ENCODE results near the gene DCLK3. TPM values are rescaled to one million over a fixed set of nuclear protein-coding genes. Genes with fewer than 3 reads are reported as not detected.

DCLK3 gene
- total RNA-seq, 2 experiments from 2014 or later = not detected

GRCh38 chr3:36697229-36698001, 66.9 kb downstream of the DCLK3 start:
- H3K27me3 ChIP-seq (ENCODE audit: control insufficient read depth in 1 of 2, insufficient read depth in 2 of 2, low read length in 2 of 2) = peaks cover 0 to 9% of the 10 kb centered on the region in 2 experiments
- H3K27ac ChIP-seq (ENCODE audit: low read depth in 1 of 2, low read length in 2 of 2) = no peak overlapping the region
- no peaks in the 10 kb centered on the region for H3K9me3 ChIP-seq (ENCODE audit: control insufficient read depth in 1 of 2, insufficient read depth in 1 of 2, low read length in 2 of 2)
- Mint-ChIP-seq H3K4me3 (no peak overlapping the region), H3K27ac (no peak overlapping the region), H3K27me3 (no peaks in the 10 kb centered on the region), H3K9me3 (no peaks in the 10 kb centered on the region), H3K4me1 (ENCODE audit: low read depth) (no peaks in the 10 kb centered on the region), H3K36me3 (ENCODE audit: low read depth) (no peaks in the 10 kb centered on the region)
- no peak for ATAC-seq (ENCODE audit: poor library complexity)
- H3K4me3 ChIP-seq (ENCODE audit: low read length) = no peak overlapping the region
- POLR2A ChIA-PET = no interaction called here
- no peaks in the 10 kb centered on the region for H3K36me3 ChIP-seq (ENCODE audit: insufficient read depth, low read length)
- CTCF ChIA-PET = interaction anchor here (0.5 kb wide), 1 partner anchor 269 kb away, joined by 3 read pairs; no protein-coding TSS in a partner anchor
- intact Hi-C loops (cut with DNase I, micrococcal nuclease) = no loop called here
- no peaks in the 10 kb centered on the region for H3K4me1 ChIP-seq (ENCODE audit: insufficient read depth, low read length)
- no peak for DNase-seq
- TF ChIP-seq CTCF (IDR thresholded peaks at IDR 0.05) = no peak

GRCh38 chr3:36696799-36697198, 67.6 kb downstream of the DCLK3 start:
- no peak overlapping the region for H3K27ac ChIP-seq (ENCODE audit: low read depth in 1 of 2, low read length in 2 of 2)
- POLR2A ChIA-PET = no interaction called here
- H3K9me3 ChIP-seq (ENCODE audit: control insufficient read depth in 1 of 2, insufficient read depth in 1 of 2, low read length in 2 of 2) = no peaks in the 10 kb centered on the region
- H3K27me3 ChIP-seq (ENCODE audit: control insufficient read depth in 1 of 2, insufficient read depth in 2 of 2, low read length in 2 of 2) = peaks cover 0 to 9% of the 10 kb centered on the region in 2 experiments
- Mint-ChIP-seq H3K4me3 (no peak overlapping the region), H3K36me3 (ENCODE audit: low read depth) (no peaks in the 10 kb centered on the region), H3K9me3 (no peaks in the 10 kb centered on the region), H3K27ac (no peak overlapping the region), H3K4me1 (ENCODE audit: low read depth) (no peaks in the 10 kb centered on the region), H3K27me3 (no peaks in the 10 kb centered on the region)
- ATAC-seq (ENCODE audit: poor library complexity) (no peak), DNase-seq (no peak)
- CTCF ChIA-PET = interaction anchor here (0.5 kb wide), 1 partner anchor 270 kb away, joined by 3 read pairs; no protein-coding TSS in a partner anchor
- H3K36me3 ChIP-seq (ENCODE audit: insufficient read depth, low read length) = no peaks in the 10 kb centered on the region
- H3K4me1 ChIP-seq (ENCODE audit: insufficient read depth, low read length) = no peaks in the 10 kb centered on the region
- H3K4me3 ChIP-seq (ENCODE audit: low read length) = no peak overlapping the region
- no peak for TF ChIP-seq CTCF (IDR thresholded peaks at IDR 0.05)
- intact Hi-C loops (cut with DNase I, micrococcal nuclease) = no loop called here

- POLR2A ChIA-PET = no interaction called here
- intact Hi-C loops (cut with DNase I, micrococcal nuclease) = no loop called here
- no peak overlapping the region for H3K27ac Mint-ChIP-seq
- TF ChIP-seq CTCF (IDR thresholded peaks at IDR 0.05) = no peak
- H3K36me3 ChIP-seq (ENCODE audit: insufficient read depth, low read length) = no peaks in the 10 kb centered on the region
- H3K27me3 ChIP-seq (ENCODE audit: control insufficient read depth in 1 of 2, insufficient read depth in 2 of 2, low read length in 2 of 2) = peaks cover 0 to 9% of the 10 kb centered on the region in 2 experiments
- H3K4me1 Mint-ChIP-seq (ENCODE audit: low read depth) = no peaks in the 10 kb centered on the region
- no peak overlapping the region for H3K4me3 ChIP-seq (ENCODE audit: low read length)
- H3K9me3 Mint-ChIP-seq = no peaks in the 10 kb centered on the region
- no peaks in the 10 kb centered on the region for H3K36me3 Mint-ChIP-seq (ENCODE audit: low read depth)
- no peaks in the 10 kb centered on the region for H3K9me3 ChIP-seq (ENCODE audit: control insufficient read depth in 1 of 2, insufficient read depth in 1 of 2, low read length in 2 of 2)
- no peak for ATAC-seq (ENCODE audit: poor library complexity)
- H3K27me3 Mint-ChIP-seq = no peaks in the 10 kb centered on the region
- no peak overlapping the region for H3K4me3 Mint-ChIP-seq
- DNase-seq = no peak
- H3K4me1 ChIP-seq (ENCODE audit: insufficient read depth, low read length) = no peaks in the 10 kb centered on the region
- no peak overlapping the region for H3K27ac ChIP-seq (ENCODE audit: low read depth in 1 of 2, low read length in 2 of 2)
- CTCF ChIA-PET = no interaction called here
Measured at GRCh38 chr3:36695769-36696137, 68.6 kb downstream of the DCLK3 start.
